ENCODE measurements around the gene CENPU.
"Not testable (repeated sequence)": the region's sequence is repeated elsewhere in the genome, so short reads cannot be mapped to it uniquely, and the experiment has no call there.

The CENPU gene

GRCh38 chr4:184660978-184661377 lies 72.9 kb downstream of the CENPU start:
- no peak for DNase-seq

GRCh38 chr4:184657820-184658219 lies 76.1 kb downstream of the CENPU start:
- DNase-seq, result not testable (repeated sequence)

DNA sequence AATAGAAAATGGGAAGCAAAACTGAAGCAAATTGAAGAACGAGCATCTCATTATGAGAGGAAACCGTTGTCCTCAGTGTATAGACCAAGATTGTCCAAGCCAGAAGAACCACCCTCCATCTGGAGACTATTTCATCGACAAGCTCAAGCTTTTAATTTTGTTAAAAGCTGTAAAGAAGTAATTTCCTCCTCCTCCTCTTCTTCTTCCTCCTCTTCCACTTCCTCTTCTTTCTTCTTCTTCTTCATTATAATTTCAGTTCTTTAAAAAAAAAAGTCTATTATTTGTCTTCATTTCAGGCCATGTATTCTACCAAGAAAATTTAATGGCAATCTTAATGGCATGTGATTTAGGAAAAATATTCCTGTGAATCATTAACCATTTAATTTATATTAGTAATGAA lies 76.8 kb downstream of the CENPU start:
- no peak for DNase-seq

DNA sequence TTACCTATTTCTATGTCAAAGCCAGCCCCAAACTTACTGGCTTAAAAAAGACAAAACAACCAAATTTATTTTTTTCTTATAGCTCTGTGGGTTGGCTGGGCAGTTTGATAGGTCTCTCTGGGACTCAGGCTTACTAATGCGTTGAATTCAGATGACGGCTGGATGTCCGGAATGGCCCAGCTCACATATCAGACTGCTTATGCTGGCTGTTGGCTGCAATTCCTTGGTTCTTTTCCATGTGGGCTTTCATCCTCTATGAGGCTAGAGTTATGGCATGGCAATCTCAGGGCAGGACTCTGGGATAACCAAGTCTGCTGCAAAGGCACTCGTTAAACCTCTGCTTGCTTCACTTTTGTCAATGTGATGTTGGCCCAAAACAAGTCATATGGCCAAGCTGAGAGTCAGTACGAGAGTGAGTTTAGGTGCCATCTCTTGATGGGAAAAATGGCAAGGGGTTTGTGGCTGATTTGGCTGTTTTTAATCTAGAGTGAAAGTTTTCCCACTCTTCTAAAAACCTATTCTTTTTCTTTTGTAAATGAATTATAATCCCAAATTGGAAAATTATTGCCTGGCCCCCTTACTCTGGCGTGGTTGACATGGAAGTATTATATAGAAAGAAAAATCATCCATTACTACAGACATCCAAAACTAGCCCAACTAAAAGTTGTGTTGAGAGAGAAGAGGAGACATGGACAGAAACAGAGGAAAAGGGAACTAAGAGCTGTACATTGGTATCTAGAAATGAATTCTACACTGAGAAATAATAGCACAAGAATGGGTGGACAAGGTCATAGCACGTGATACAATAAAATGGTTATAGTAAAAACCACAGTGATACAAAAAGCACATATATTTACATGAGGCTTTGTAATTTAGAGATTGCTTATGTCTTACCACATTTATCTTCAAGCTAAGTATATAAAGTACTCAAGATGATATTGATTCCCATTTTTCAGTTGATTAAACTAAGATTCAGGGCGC lies 77.7 kb downstream of the CENPU start:
- DNase-seq, result peak; percentile 58

DNA sequence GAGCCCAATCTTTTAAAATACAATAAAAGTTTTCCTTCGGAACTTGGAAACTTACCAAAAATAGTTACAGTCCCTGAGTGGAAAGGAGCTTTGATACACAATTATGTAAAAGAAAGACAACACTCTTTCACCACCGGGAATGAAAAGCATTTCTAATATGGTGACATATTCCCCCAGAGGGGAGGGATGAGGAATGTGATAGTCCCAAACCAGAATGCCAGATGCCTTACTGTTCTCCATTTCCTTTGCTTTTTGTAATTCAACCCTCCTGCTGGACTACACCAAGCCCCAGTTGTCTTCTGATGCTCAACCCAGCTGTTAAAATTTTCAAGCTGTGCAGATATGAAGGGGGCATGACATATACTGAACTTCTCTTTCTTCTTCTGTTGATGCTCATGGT lies 80.2 kb downstream of the CENPU start:
- no peak for DNase-seq

DNA sequence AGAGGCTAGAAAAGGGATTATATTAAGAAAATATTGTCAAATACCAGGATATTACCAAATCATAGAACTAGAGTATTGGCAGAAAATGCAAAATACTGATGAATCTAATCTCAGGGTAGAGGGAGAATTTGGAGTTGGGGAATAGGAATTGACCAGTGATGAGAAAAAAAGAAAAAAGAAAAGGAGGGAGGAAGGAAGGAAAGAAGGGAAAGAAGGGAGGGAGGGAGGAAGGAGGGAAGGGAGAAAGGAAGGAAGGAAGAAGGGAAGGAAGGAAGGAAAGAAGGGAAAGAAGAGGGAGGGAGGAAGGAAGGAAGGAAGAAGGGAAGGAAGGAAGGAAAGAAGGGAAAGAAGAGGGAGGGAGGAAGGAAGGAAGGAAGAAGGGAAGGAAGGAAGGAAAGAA lies 81.2 kb downstream of the CENPU start:
- DNase-seq, result not testable (repeated sequence)

- DNase-seq, result no peak
Observed at GRCh38 chr4:184651899-184652298, 82.0 kb downstream of the CENPU start.

DNA sequence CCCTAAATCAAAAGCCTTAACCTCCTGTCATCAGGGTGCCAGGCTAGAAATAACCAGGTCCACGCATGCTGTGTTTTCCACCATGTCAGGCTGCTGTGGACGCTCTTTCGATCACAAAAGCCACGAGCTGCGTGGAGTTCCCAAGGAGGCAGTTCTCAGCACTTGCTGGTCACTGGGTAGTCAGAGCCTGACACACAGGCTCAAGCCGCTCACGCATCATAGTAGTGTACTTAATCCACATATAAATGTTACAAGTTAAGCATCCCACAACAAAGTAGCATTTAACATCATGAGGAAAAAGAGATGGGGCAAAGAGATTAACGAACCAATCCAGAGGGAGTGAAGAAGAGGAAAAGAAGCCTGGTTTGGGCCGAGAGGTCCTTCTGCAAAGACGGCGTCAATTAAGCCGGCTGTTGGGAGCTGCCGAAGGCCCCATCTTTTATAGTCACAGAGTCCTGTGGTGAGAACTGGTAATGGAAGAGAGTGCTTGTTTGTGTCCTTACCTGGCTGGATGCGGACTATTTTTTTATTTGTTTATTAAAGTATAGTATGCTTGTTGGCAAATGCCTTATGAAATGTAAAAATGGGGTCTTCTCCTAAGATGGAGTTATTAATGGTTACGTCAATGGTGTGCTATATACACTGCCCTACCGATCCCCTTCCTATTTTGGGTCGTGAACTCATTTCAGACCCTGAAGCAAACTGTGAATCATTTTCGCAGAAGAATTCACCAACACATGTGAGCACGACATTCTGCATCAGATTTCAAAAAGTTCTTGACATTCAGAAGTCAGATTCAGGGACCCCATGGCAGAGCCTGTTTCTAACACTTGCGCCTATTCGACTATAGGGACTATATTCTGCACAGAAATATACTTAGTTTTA lies 83.7 kb downstream of the CENPU start:
- no peak for DNase-seq

DNA sequence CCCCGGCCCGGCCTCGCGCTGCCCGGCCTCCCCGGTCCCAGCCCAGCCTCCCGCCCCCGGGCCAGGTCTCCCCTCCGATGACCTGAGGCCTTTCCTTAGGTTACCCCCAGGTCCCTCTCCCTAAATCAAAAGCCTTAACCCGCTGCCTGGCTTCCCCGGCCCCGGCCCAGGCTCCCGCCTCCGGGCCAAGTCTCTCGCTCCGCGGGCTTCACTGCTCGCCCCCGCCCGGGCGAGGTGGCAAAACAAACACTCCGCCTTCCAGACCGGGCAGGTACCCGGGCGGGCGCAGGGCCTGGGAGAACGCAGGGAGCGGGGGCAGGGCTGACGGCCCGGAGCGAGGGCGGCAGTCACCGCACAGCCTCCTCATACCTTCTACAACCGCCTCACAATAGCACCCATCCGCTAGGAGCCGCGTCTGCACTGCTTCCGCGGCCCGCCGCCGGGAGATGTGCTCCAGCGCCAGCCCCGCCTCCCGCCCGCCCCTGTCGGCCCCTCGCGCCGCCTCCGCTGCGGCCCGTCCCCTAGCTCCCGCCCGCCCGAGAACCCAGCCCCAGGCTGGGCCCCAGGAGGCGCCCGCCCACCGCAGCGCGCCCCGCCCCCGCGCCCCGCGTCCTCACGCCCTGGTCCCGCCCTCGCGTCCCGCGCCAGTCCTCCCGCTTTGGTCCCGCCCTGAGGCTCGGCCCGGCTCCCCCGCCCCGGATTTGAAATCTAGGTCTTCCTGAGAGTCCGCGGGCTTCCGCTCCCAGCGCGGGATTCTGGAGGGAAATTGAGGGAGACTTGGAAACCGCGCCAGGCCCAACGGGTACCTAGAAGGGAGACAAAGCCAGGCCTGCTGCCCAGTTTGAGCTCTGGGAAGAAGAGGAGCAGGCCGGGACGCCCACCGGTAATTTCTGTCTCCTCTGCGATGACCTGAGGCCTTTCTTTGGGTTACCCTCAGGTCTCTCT lies 84.6 kb downstream of the CENPU start, which contains the start of the genes CASP3 and PRIMPOL:
TSS of gene CASP3 (minus strand) at position 422 of the 945 bp plus-strand sequence. CDS start 10,994 bp downstream, outside the sequence.
TSS of gene PRIMPOL (plus strand) at position 713 of the 945 bp plus-strand sequence. CDS start 7,403 bp downstream, outside the sequence.
- DNase-seq, result peak; percentile 99

GRCh38 chr4:184648313-184649025 lies 85.4 kb downstream of the CENPU start:
- peak; percentile 74 for DNase-seq

DNA sequence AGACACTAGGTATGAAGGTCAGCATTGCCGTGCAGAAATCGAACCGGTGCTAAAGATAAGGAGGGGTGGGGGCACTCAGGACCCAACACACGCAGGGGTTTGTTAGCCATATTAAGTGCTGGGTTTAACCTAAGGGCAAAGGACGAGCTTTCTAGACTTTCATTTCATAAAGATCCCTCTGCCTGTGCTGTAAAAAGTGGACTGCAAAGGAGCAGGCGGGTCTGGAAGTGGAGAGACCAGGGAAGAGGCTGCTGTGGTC lies 85.9 kb downstream of the CENPU start:
- DNase-seq, result no peak

GRCh38 chr4:184647266-184648053 lies 86.4 kb downstream of the CENPU start:
- no peak for DNase-seq

DNA sequence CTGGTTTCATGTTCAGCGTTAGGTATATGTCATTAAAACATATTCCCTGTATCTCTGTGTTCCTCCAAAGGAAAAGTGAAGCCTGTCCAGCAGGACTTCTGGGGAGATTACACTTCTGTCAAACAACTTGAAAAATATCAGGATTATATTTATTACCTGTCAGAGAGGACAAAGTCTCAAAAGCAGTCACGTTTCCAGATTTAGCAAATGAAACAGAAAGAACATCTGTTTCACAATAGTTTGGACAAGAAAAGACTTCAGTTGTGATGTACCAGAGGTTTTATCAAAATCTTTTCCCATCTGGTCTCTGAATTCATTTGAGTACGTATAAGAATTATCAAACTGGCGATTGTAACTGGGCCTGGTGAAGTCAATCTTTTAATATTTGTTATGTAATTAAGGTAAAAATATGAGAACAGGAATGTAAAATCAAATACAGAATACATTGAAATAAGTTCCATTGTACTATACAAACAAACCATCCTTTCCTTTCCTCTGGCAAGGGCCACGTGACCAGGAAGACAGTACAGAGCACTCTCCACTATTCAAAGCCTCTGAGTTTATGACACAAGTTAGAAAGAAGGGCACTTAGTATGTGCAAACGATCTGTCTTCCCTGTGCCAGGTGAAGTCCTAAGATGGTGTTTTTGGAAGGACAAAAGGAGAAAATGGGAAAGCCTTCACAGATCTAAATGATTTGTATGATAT lies 87.8 kb downstream of the CENPU start:
- no peak for DNase-seq

- DNase-seq, result no peak
Observed at GRCh38 chr4:184644553-184645307, 89.2 kb downstream of the CENPU start.

All from femur (tissue), 1 donor.